Cardiac muscle cell (in vitro differentiated cells and primary cell): ENCODE data around the gene CAMK2B. TPM values are rescaled to one million over a fixed set of nuclear protein-coding genes. Genes with fewer than 3 reads are reported as not detected.

Source experiments
- DNase-seq, 2 donors: peaks; one replicate each; pipeline versions ENCODE4 v3.0.0 to v3.0.0-alpha.2; 2010 to 2017; ENCODE audit warnings: low read depth in 1 of 2, low spot score in 1 of 2
- H3K27ac ChIP-seq: fragments of 200-600 bp; sonication (generic); 2 replicates; pipeline ENCODE4 v1.5.1; 2016
- H3K27me3 ChIP-seq: fragments of 200-600 bp; sonication (generic); 2 replicates; pipeline ENCODE4 v1.6.0; 2016; ENCODE audit warnings: control low read depth
- H3K36me3 ChIP-seq: fragments of 200-600 bp; sonication (generic); 2 replicates; pipeline ENCODE4 v1.5.1; 2016; ENCODE audit warnings: control low read depth
- H3K4me1 ChIP-seq: fragments of 200-600 bp; sonication (generic); 2 replicates; pipeline ENCODE4 v1.8.1; 2017; ENCODE audit warnings: low read depth, mild to moderate bottlenecking, mixed run types
- H3K4me3 ChIP-seq: fragments of 200-600 bp; sonication (generic); 2 replicates; pipeline ENCODE4 v1.5.1; 2016; ENCODE audit warnings: mild to moderate bottlenecking
- H3K9me3 ChIP-seq: fragments of 200-600 bp; sonication (generic); 2 replicates; pipeline ENCODE4 v1.5.1; 2017; ENCODE audit warnings: low read depth, mild to moderate bottlenecking, control low read depth
- CTCF ChIP-seq: IDR thresholded peaks from 2 replicates; pipeline ENCODE4 v1.5.1; 2012; ENCODE audit warnings: low read depth, mild to moderate bottlenecking, low read length
- polyA plus RNA-seq: library from polyadenylated mRNA; unstranded; fragments of >200 nt; fragmentation: Nextera tagmentation; extraction: Ambion mirVana; gene quantifications from 2 replicates; pipeline ENCODE4 v1.2.1, GENCODE V29; 2016
- total RNA-seq: library from RNA; depleted of rRNA; stranded (reverse); fragments of >200 nt; gene quantifications from 2 replicates; pipeline ENCODE4 v1.2.3, GENCODE V29; 2016

CAMK2B gene
- total and polyA plus RNA-seq, 2 experiments from 2014 or later: 7.7 to 17.7 TPM

DNA sequence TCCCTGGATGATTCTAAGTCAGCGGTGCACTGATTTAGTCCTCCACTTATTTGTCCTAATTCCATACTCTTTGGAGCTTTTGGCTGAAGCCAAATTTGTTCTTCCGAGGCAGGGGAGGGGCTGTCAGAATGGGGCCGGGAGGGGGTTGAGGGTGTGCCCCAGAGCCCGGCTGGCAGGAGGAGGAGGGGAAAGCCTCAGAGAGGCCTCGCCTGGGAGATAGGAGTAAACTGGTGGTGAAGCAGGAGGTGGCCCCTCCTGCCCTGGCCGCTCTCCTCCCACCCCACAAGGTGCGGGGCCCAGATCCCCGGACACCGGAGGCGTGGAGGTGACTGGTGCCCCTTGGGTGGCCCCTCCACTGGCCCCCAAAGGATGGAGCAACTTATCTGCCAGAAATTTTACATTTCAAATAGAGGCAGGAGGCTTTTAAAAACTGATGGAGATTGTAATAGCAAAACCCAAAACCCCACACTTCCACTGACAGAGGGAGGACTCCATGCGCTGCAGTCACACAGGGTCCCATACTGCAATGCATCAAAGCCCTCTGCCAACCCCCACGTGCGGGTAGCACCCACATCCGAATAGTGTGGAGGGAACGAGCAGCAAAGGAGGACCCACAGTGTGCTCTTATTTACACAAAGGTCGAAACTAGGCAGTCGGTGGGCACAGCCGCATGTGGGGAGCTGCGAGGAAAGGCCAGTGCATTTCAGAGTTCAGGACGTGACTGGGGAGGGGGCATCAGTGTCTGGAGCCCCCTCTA is 61.9 kb downstream of the CAMK2B start:
- H3K4me1 ChIP-seq: peaks cover 55% of the 10 kb centered on the region
- DNase-seq: no peak
- H3K27ac ChIP-seq: no peak overlapping the region
- no peaks in the 10 kb centered on the region for H3K9me3 ChIP-seq
- H3K36me3 ChIP-seq: no peaks in the 10 kb centered on the region
- no peak for TF ChIP-seq CTCF
- H3K27me3 ChIP-seq: no peaks in the 10 kb centered on the region
- H3K4me3 ChIP-seq: no peak overlapping the region

GRCh38 chr7:44262031-44262430 is 63.4 kb downstream of the CAMK2B start:
- TF ChIP-seq CTCF: no peak
- no peak overlapping the region for H3K4me3 ChIP-seq
- DNase-seq: no peak
- H3K36me3 ChIP-seq: no peaks in the 10 kb centered on the region
- no peak overlapping the region for H3K27ac ChIP-seq
- H3K9me3 ChIP-seq: no peaks in the 10 kb centered on the region
- no peaks in the 10 kb centered on the region for H3K27me3 ChIP-seq
- H3K4me1 ChIP-seq: peaks cover 64% of the 10 kb centered on the region

- no peak for DNase-seq
- Histone ChIP-seq H3K27me3 (no peaks in the 10 kb centered on the region), H3K4me1 (peaks cover 71% of the 10 kb centered on the region), H3K4me3 (no peak overlapping the region), H3K27ac (no peak overlapping the region), H3K36me3 (no peaks in the 10 kb centered on the region), H3K9me3 (no peaks in the 10 kb centered on the region)
- TF ChIP-seq CTCF: no peak
Measured at GRCh38 chr7:44261240-44261639, 64.2 kb downstream of the CAMK2B start.

GRCh38 chr7:44259547-44260457 is 65.6 kb downstream of the CAMK2B start:
- Histone ChIP-seq H3K27ac (no peak overlapping the region), H3K4me3 (no peak overlapping the region), H3K9me3 (no peaks in the 10 kb centered on the region), H3K4me1 (peaks cover 73% of the 10 kb centered on the region), H3K36me3 (no peaks in the 10 kb centered on the region), H3K27me3 (no peaks in the 10 kb centered on the region)
- peak in 1 of 2 donors; percentile 99 for DNase-seq
- TF ChIP-seq CTCF: no peak

GRCh38 chr7:44258865-44259546 is 66.4 kb downstream of the CAMK2B start:
- no peaks in the 10 kb centered on the region for H3K36me3 ChIP-seq
- no peaks in the 10 kb centered on the region for H3K9me3 ChIP-seq
- TF ChIP-seq CTCF: no peak
- no peaks in the 10 kb centered on the region for H3K27me3 ChIP-seq
- DNase-seq: no peak
- no peak overlapping the region for H3K4me3 ChIP-seq
- H3K27ac ChIP-seq: peak overlapping the region; percentile 92
- H3K4me1 ChIP-seq: peaks cover 65% of the 10 kb centered on the region
